Astrocyte (in vitro differentiated cells and primary cell): ENCODE measurements around the gene B9D1. TPM values are rescaled to one million over a fixed set of nuclear protein-coding genes. Genes with fewer than 3 reads are reported as not detected.

Experiments used
- DNase-seq: peaks from one replicate; pipeline ENCODE4 v3.0.0-alpha.2; 2010; ENCODE audit warnings: low read depth
- FAIRE-seq: peaks from 2 replicates; lab custom pipeline; 2011; peaks lifted over from hg19 to GRCh38; lab: Jason Lieb, UNC
- H2AFZ ChIP-seq: 2 replicates; pipeline ENCODE4 v1.6.0; 2012; ENCODE audit warnings: low read depth, low read length, inconsistent platforms
- H3K27ac ChIP-seq: 2 replicates; pipeline ENCODE4 v1.5.1; 2011; ENCODE audit warnings: low read depth, low read length, inconsistent platforms
- H3K27me3 ChIP-seq: 2 replicates; pipeline ENCODE4 v1.6.0; 2011; ENCODE audit warnings: low read length, inconsistent platforms; ENCODE audit not compliant: insufficient read depth
- H3K36me3 ChIP-seq: 2 replicates; pipeline ENCODE4 v1.5.1; 2011; ENCODE audit warnings: low read length, inconsistent platforms; ENCODE audit not compliant: insufficient read depth
- H3K4me1 ChIP-seq: 2 replicates; pipeline ENCODE4 v1.5.1; 2011; ENCODE audit warnings: low read length, inconsistent platforms; ENCODE audit not compliant: insufficient read depth
- H3K4me2 ChIP-seq: 2 replicates; pipeline ENCODE4 v1.6.0; 2012; ENCODE audit warnings: low read length, inconsistent platforms
- H3K4me3 ChIP-seq: 2 replicates; pipeline ENCODE4 v1.5.1; 2011; ENCODE audit warnings: low read depth, mild to moderate bottlenecking, low read length, inconsistent platforms; ENCODE audit not compliant: insufficient read depth
- H3K79me2 ChIP-seq: 2 replicates; pipeline ENCODE4 v1.6.0; 2012; ENCODE audit warnings: mild to moderate bottlenecking, low read length, inconsistent platforms; ENCODE audit not compliant: insufficient read depth
- H3K9ac ChIP-seq: 2 replicates; pipeline ENCODE4 v1.6.0; 2012; ENCODE audit warnings: mild to moderate bottlenecking, low read length, inconsistent platforms
- H3K9me3 ChIP-seq: 2 replicates; pipeline ENCODE4 v1.5.1; 2012; ENCODE audit warnings: low read depth, mild to moderate bottlenecking, low read length, inconsistent platforms; ENCODE audit not compliant: insufficient read depth
- H4K20me1 ChIP-seq: 2 replicates; pipeline ENCODE4 v1.6.0; 2012; ENCODE audit warnings: low read length, inconsistent platforms; ENCODE audit not compliant: insufficient read depth
- H3K27ac Mint-ChIP-seq: one replicate; pipeline ENCODE4 v1.8.0; 2021; ENCODE audit warnings: mild to moderate bottlenecking, mixed read lengths; ENCODE audit not compliant: unreplicated experiment
- H3K27me3 Mint-ChIP-seq: one replicate; pipeline ENCODE4 v1.8.0; 2021; ENCODE audit warnings: low read depth, mixed read lengths; ENCODE audit not compliant: unreplicated experiment
- H3K36me3 Mint-ChIP-seq: one replicate; pipeline ENCODE4 v1.8.0; 2021; ENCODE audit warnings: low read depth, mixed read lengths; ENCODE audit not compliant: unreplicated experiment
- H3K4me1 Mint-ChIP-seq: one replicate; pipeline ENCODE4 v1.8.0; 2021; ENCODE audit warnings: low read depth, mixed read lengths; ENCODE audit not compliant: unreplicated experiment
- H3K4me3 Mint-ChIP-seq: one replicate; pipeline ENCODE4 v1.8.0; 2021; ENCODE audit warnings: mild to moderate bottlenecking, moderate library complexity, mixed read lengths; ENCODE audit not compliant: unreplicated experiment
- H3K9me3 Mint-ChIP-seq: one replicate; pipeline ENCODE4 v1.8.0; 2021; ENCODE audit warnings: mild to moderate bottlenecking, mixed read lengths; ENCODE audit not compliant: unreplicated experiment
- CTCF ChIP-seq: IDR thresholded peaks from 2 replicates; pipeline ENCODE4 v1.5.1; 2011; ENCODE audit warnings: low read depth, mild to moderate bottlenecking, inconsistent platforms, low read length, moderate library complexity; ENCODE audit not compliant: insufficient read depth
- EZH2 ChIP-seq: IDR thresholded peaks from 2 replicates; pipeline ENCODE4 v1.6.1; 2012; ENCODE audit warnings: mild to moderate bottlenecking, low read length, inconsistent platforms; ENCODE audit not compliant: insufficient read depth
- total RNA-seq: library from RNA; stranded (reverse); gene quantifications from 2 replicates; pipeline ENCODE4 v1.2.1, GENCODE V29; 2021

The B9D1 gene
- total RNA-seq, 1 donor from 2014 or later: 10.2 TPM

DNA sequence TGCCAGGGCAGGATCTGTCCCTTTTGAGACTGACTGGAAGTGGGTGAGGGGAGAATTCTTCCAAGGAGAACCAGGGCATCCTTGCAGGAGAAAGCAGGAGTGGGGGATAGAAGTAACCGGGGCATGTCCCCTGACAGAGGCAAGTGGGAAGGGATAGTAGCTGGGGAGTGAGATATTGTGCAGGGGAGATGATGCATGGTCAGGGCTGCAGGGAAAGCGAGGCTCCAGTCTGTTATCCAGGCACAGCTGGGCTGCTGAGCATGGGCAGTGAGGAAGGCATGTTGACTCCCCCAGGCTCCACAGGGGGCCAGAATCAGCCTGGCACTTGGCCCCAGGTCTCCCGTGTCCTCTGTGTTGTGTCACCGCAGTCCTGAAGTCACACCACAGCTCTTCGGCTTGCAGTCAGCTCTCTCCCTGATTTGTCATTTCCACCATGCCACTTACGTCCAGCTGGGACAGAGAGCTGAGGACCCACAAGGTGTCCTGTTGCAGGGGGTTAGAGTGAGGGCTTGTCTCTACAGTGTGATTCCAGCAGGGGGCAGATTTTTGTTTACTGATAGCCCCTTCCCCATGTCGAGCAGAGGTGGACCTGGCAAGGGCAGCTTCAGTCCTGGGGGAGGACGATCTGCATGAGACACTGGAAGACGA, 40.9 kb downstream of the B9D1 start:
- peaks cover 16% of the 10 kb centered on the region for H3K4me1 ChIP-seq
- H2AFZ ChIP-seq: no peak overlapping the region
- Mint-ChIP-seq H3K27me3 (no peaks in the 10 kb centered on the region), H3K9me3 (no peaks in the 10 kb centered on the region), H3K36me3 (peaks cover 19% of the 10 kb centered on the region), H3K4me1 (peaks cover 16% of the 10 kb centered on the region), H3K4me3 (no peak overlapping the region), H3K27ac (no peak overlapping the region)
- TF ChIP-seq EZH2 (no peak), CTCF (no peak)
- H4K20me1 ChIP-seq: peaks cover 17% of the 10 kb centered on the region
- no peak overlapping the region for H3K27ac ChIP-seq
- no peak overlapping the region for H3K4me2 ChIP-seq
- DNase-seq (no peak), FAIRE-seq (no peak)
- no peaks in the 10 kb centered on the region for H3K27me3 ChIP-seq
- no peaks in the 10 kb centered on the region for H3K9me3 ChIP-seq
- H3K9ac ChIP-seq: no peak overlapping the region
- H3K36me3 ChIP-seq: no peaks in the 10 kb centered on the region
- no peak overlapping the region for H3K4me3 ChIP-seq
- H3K79me2 ChIP-seq: no peaks in the 10 kb centered on the region

DNA sequence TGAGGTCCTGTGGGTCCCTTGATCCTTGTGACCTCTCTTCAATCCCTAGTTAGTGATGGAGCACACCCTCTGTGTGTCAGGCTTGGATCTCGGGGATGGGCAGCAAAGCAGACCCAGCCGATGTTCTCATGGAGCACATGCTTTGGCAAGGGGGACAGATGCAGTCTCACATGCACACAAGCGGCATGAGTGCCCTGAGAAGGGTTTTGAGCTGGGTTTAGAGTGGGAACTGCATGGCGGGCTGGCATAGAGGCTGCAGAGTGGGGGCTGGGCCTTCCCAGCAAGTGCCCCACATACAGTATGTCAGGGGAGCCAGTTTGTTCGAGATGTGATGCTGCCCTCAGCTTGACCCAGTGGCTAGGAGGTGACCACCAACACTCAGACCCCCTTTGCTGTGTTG, 41.6 kb downstream of the B9D1 start:
- H3K36me3 Mint-ChIP-seq: peaks cover 19% of the 10 kb centered on the region
- Histone ChIP-seq H3K4me3 (no peak overlapping the region), H2AFZ (no peak overlapping the region), H3K4me1 (peaks cover 15% of the 10 kb centered on the region), H3K27ac (no peak overlapping the region), H3K4me2 (no peak overlapping the region), H3K9ac (no peak overlapping the region), H3K27me3 (no peaks in the 10 kb centered on the region), H4K20me1 (peaks cover 17% of the 10 kb centered on the region), H3K79me2 (no peaks in the 10 kb centered on the region), H3K9me3 (no peaks in the 10 kb centered on the region), H3K36me3 (no peaks in the 10 kb centered on the region)
- no peak overlapping the region for H3K4me3 Mint-ChIP-seq
- H3K27me3 Mint-ChIP-seq: no peaks in the 10 kb centered on the region
- H3K4me1 Mint-ChIP-seq: peaks cover 17% of the 10 kb centered on the region
- no peaks in the 10 kb centered on the region for H3K9me3 Mint-ChIP-seq
- FAIRE-seq: no peak
- DNase-seq: no peak
- TF ChIP-seq CTCF: no peak
- TF ChIP-seq EZH2: no peak
- no peak overlapping the region for H3K27ac Mint-ChIP-seq

GRCh38 chr17:19319771-19320505, 42.6 kb downstream of the B9D1 start:
- H4K20me1 ChIP-seq: peaks cover 17% of the 10 kb centered on the region
- no peak for FAIRE-seq
- no peak for DNase-seq
- H2AFZ ChIP-seq: no peak overlapping the region
- Mint-ChIP-seq H3K9me3 (no peaks in the 10 kb centered on the region), H3K27me3 (no peaks in the 10 kb centered on the region), H3K27ac (no peak overlapping the region), H3K36me3 (peaks cover 21% of the 10 kb centered on the region), H3K4me3 (no peak overlapping the region), H3K4me1 (peaks cover 17% of the 10 kb centered on the region)
- no peaks in the 10 kb centered on the region for H3K27me3 ChIP-seq
- H3K4me2 ChIP-seq: no peak overlapping the region
- H3K4me1 ChIP-seq: peaks cover 15% of the 10 kb centered on the region
- no peak overlapping the region for H3K9ac ChIP-seq
- H3K79me2 ChIP-seq: no peaks in the 10 kb centered on the region
- no peak for TF ChIP-seq CTCF
- TF ChIP-seq EZH2: no peak
- no peaks in the 10 kb centered on the region for H3K9me3 ChIP-seq
- no peaks in the 10 kb centered on the region for H3K36me3 ChIP-seq
- H3K27ac ChIP-seq: no peak overlapping the region
- no peak overlapping the region for H3K4me3 ChIP-seq
